NT2/D1 (cell line): ENCODE measurements around the gene RALGPS1.

Experiments
- YY1 ChIP-seq: IDR thresholded peaks from 2 replicates; pipeline ENCODE4 v1.6.1; 2011; ENCODE audit not compliant: insufficient read length, insufficient read depth
- ZNF274 ChIP-seq: IDR thresholded peaks from 2 replicates; pipeline ENCODE4 v1.6.1; 2011; ENCODE audit warnings: mild to moderate bottlenecking, low read depth, low read length

- TF ChIP-seq YY1 (no peak), ZNF274 (no peak)
These were observed 45.3 kb downstream of the RALGPS1 start for GRCh38 chr9:126959917-126960316.
